Activated CD8-positive, alpha-beta memory T cell treated with anti-CD3 and anti-CD28 coated beads, Interleukin-2, amount 50 U/mL, for 24 hours (primary cell): ENCODE measurements around the gene NFKB1.

ENCODE experiments used
- DNase-seq: peaks from one replicate; pipeline ENCODE4 v3.0.0-alpha.2; 2020; ENCODE audit errors: extremely low read depth

The NFKB1 gene

GRCh38 chr4:102494603-102495002, 6.6 kb upstream of the NFKB1 start:
- no peak for DNase-seq

DNA sequence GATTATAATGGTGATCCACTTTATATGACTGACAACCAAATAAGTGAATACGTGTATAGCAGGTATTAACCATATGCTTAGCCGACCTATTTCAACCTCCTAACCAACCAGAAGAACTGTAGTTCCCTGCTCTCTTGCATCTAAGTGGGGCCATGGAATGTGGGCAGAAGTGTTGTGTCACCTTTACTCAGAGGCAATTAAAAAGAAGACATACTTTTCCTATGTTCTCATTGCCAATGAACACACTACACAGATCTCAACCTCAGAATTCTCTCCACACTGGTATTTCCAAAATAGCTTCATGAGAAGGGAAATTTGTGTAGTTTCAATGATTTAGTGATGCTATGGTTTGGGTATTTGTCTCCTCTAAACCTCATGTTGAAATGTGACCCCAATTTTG, 3.2 kb upstream of the NFKB1 start:
- DNase-seq: no peak

- DNase-seq: no peak
These were observed 835 bp upstream of the NFKB1 start for GRCh38 chr4:102500352-102500695.

DNA sequence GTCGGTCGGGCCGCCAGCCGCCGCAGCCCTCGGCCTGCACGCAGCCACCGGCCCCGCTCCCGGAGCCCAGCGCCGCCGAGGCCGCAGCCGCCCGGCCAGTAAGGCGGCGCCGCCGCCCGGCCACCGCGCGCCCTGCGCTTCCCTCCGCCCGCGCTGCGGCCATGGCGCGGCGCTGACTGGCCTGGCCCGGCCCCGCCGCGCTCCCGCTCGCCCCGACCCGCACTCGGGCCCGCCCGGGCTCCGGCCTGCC, 213 bp downstream of the NFKB1 start:
- no peak for DNase-seq

DNA sequence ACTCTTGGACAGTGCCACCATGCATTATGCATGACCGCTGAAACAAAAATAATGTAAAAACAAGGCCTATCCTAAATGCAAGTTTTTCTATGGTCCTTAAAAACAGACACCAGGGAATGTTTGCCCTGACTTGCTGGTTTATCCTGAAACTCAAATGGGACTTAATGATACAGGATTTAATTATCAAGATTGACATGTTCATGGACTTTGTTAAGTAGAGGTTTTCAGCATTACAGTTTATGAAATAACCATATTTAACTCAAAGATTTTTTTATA, 1.3 kb downstream of the NFKB1 start:
- DNase-seq: no peak

- no peak for DNase-seq
These were observed 2.2 kb downstream of the NFKB1 start for GRCh38 chr4:102503301-102503746.

DNA sequence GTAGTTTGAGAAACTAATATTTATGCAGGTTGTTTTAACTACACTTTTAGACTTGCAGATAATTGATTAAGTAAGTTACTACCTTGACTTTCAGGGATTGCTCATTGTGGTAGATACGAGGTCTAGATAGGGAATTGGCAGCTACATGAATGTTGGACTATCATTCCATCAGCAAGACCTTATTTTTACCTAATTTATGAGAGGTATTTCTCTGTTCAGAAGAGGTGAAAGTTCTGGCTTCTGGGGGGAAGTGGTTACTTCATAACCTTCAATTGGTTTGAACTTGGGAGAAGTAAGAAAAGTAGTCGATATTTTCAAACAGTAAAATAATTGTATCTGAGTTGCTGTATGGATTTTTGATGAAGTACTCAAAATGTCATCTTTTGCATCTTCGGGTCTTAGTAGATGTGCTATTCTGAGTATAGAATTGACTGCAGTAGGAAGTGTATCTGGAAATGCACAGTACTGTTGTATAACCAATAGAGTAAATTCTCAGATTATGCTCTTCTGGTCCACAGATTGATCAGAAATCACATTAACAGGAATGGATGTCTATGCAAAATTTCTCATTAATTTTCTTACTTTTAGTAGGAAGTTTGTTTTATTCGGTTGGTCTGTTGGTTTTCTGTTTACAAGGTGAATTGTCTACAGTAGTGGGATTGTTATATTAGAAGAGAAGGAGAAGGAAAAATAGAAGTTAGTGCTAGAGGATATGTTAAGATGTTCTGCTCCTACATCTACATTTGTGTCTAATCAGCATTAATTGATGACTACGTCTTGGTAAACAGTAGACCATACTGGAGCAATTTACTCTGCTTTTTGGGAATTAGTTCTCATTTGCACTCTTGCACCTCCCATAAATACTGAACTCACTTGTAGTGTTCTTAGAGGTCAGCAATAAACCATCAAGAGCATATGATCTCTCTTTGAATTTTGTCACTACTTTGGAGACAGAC, 3.0 kb downstream of the NFKB1 start:
- no peak for DNase-seq

DNA sequence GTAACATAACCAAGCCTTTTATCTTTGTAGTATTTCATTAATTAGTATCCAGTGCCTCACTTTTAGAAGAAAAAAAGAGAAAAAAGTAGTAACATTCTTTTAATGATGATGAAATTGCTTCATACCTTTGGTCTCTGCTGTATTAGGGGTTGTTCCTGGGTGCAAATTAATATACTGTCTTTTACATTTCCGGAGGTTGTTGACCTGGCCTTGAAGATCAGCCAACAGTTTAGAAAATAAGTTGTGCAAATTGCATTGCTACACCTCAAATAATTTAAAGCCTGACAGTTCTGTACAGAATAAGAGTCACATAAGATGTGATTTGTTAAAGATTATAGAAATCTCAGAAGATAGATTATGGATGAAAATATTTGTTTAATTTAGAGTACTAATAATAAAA, 3.8 kb downstream of the NFKB1 start:
- no peak for DNase-seq

GRCh38 chr4:102505708-102506107, 4.5 kb downstream of the NFKB1 start:
- DNase-seq: no peak

GRCh38 chr4:102506523-102506922, 5.4 kb downstream of the NFKB1 start:
- no peak for DNase-seq

DNA sequence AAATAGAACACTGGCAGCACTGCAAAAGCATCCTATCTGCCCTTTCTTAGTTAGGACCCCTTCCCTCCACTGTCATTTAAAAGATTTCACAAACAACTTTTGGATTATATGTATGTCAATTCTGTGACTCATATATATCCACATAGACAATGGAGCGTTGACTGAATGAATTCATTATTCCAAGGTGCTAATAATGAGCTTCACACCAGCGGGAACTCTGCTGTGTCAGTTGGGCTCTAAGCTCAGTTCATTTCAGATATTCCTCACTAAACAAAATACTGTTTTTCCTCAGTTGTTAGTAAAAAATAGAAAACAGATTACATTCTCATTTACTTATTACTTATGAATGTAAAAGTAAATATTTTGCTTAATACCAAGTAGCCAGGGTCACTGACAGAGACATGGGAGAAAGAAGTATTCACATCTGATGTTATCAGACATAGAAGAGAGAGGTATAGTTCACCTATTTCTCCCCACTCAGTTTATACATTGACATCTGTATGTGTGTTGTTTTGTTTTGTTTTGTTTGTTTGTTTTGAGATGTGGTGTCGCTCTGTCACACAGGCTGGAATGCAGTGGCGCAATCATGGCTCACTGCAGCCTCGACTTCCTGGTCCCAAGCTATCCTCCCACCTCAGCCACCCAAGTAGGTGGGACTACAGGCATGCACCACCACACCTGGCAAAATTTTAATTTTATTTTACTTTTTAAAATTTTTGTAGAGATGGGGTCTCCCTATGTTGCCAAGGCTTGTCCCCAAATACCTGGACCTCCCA, 10.9 kb downstream of the NFKB1 start:
- DNase-seq: no peak

GRCh38 chr4:102514298-102514964, 13.3 kb downstream of the NFKB1 start:
- no peak for DNase-seq

GRCh38 chr4:102517753-102518152, 16.6 kb downstream of the NFKB1 start:
- no peak for DNase-seq

GRCh38 chr4:102518703-102519131, 17.6 kb downstream of the NFKB1 start:
- no peak for DNase-seq

DNA sequence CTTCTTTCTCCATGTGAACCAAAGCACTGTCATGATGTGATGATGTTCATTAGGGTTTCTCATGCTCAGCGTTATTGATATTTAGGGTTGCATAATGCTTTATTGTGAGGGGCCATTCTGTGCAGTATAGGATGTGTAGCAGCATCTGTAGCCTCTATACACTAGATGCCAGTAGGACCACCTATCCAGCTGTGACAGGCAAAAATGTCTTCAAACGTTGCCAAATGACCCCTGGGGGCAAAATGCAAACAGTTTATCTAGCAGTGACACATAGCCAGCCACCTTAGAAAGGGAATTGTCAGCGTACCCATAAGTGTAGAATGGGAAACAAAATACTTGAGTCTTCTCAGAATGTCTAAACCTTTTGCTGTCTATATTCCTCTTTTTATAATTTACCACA, 18.8 kb downstream of the NFKB1 start:
- DNase-seq: no peak

DNA sequence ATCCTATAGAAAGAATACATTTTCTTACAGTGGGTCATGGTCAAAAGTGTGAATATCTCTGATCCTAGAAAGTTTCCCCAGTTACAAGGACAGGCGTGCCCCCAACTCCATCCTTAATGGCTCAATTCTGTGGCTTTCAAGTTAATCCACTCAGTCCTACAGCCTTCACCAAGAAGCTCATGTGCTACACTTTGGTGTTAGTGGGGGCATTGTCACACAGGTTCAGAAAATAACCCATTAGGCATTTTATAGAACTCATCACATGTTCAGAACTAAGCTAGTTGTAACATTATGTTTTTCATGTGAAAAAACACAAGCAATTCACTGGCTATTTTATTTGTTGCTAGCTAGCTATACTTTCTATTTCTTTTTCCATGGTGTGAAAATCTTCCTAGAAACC, 20.4 kb downstream of the NFKB1 start:
- no peak for DNase-seq

- DNase-seq: no peak
These were observed 20.9 kb downstream of the NFKB1 start for GRCh38 chr4:102522031-102522440.

- no peak for DNase-seq
These were observed 23.5 kb downstream of the NFKB1 start for GRCh38 chr4:102524691-102525090.

DNA sequence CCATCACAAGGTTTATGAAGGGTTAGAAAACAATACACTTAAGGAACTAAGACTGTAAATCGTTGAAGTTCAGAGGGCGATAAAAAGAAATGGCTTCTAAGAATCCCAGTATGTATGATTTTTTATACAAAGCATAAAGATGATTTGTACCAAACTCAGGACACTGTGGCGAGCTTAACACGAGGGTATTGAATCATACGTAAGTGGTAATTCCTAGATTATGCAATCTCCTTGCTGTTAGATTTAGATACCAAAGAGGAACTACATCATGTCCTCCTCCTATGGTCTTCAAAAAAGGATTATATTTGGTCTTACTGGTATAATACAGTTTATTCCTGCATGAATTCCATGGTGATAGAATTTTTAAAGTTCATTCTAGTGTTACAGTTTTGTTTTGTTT, 23.9 kb downstream of the NFKB1 start:
- no peak for DNase-seq

GRCh38 chr4:102525504-102525903, 24.3 kb downstream of the NFKB1 start:
- no peak for DNase-seq

- DNase-seq: no peak
These were observed 25.4 kb downstream of the NFKB1 start for GRCh38 chr4:102526532-102526931.

- no peak for DNase-seq
These were observed 26.6 kb downstream of the NFKB1 start for GRCh38 chr4:102527695-102528283.

DNA sequence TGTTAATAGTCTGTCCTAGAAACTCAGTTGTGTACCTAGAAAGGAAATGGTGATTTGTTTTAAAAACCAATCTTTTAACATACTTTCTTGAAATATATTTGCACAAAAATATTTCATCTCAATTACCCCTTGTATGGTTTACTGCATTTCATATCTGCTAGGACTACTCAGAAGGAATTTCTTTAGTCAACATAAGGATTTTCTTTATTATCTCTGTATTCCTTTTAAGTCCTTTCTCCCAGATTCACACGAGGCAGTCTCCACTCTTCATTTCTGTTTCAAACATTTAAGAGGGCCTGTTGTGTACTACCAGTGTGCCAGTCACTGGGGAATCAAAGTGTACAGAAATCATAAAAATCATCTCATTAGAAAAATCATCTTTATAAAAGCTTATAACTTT, 28.8 kb downstream of the NFKB1 start:
- no peak for DNase-seq
